Testis (tissue), 3 donors: ENCODE data around the gene LRRC45. TPM values are rescaled to one million over a fixed set of nuclear protein-coding genes. Genes with fewer than 3 reads are reported as not detected.

ENCODE experiments used
- DNase-seq: peaks from one replicate; pipeline ENCODE4 v3.0.0-alpha.2; 2019
- H3K27ac ChIP-seq, 2 donors: fragments of 200-600 bp; sonication (generic); one replicate each; pipeline ENCODE4 v1.5.1; 2019
- H3K27me3 ChIP-seq: fragments of 200-600 bp; sonication (generic); one replicate; pipeline ENCODE4 v1.5.1; 2019
- H3K36me3 ChIP-seq: fragments of 200-600 bp; sonication (generic); one replicate; pipeline ENCODE4 v1.5.1; 2017; ENCODE audit warnings: low read depth; ENCODE audit errors: missing control alignments
- H3K4me1 ChIP-seq: fragments of 200-600 bp; sonication (generic); one replicate; pipeline ENCODE4 v1.5.1; 2019
- H3K4me3 ChIP-seq, 2 donors: fragments of 200-600 bp; sonication (generic); one replicate each; pipeline ENCODE4 v1.5.1; 2017 to 2019
- H3K9me3 ChIP-seq: fragments of 200-600 bp; sonication (generic); one replicate; pipeline ENCODE4 v1.5.1; 2017
- CTCF ChIP-seq, 3 experiments: fragments of 450-650 bp in 2 of 3; fragments of 200-600 bp in 1 of 3; sonication (generic) in 1 of 3; IDR thresholded peaks; one replicate each; pipeline ENCODE4 v1.5.1; 2016 to 2019; ENCODE audit warnings: antibody characterized with exemption in 3 of 3, mild to moderate bottlenecking in 2 of 3, moderate library complexity in 1 of 3
- POLR2A ChIP-seq: fragments of 450-650 bp; IDR thresholded peaks from one replicate; pipeline ENCODE4 v1.6.1; 2017; ENCODE audit warnings: antibody characterized with exemption, mild to moderate bottlenecking, moderate library complexity
- WGBS, 2 donors: methylation state at CpG; one replicate each; pipeline ENCODE4 v1.1.5; 2018; 5-methylcytosine and 5-hydroxymethylcytosine counted together
- intact Hi-C: fragments of 100-400 bp; cut with DNase I; formaldehyde crosslinking; loops from one replicate; pipeline ENCODE4 v1.15.1; 2023; ENCODE audit warnings: low total_unique reads
- polyA plus RNA-seq: library from polyadenylated mRNA; stranded (reverse); fragments of 350-450 nt; fragmentation: Illumina TruSeq; extraction: RNeasy Lipid Tissue Mini Kit (QIAGEN cat#74804); gene quantifications from one replicate; pipeline ENCODE4 v1.2.3, GENCODE V29; 2014; ENCODE audit warnings: low read depth, low replicate concordance; ENCODE audit not compliant: insufficient read depth
- total RNA-seq, 2 donors: library from RNA; depleted of rRNA; stranded (reverse); fragments of >200 nt; gene quantifications; one replicate each; pipeline ENCODE4 v1.2.3, GENCODE V29; 2016

The LRRC45 gene
- total and polyA plus RNA-seq, 3 donors from 2014 or later: 5.7 to 12.8 (median 10.7) TPM

- peaks cover 11% of the 10 kb centered on the region for H3K4me1 ChIP-seq
- H3K9me3 ChIP-seq: no peaks in the 10 kb centered on the region
- H3K4me3 ChIP-seq: no peak overlapping the region
- H3K36me3 ChIP-seq: no peaks in the 10 kb centered on the region
- no peak for DNase-seq
- intact Hi-C loops: no loop called here
- H3K27me3 ChIP-seq: no peaks in the 10 kb centered on the region
- H3K27ac ChIP-seq: peak overlapping the region in 1 of 2 donors; percentile 78
- 75 to 85% methylated on average over 21 to 28 of the region's 28 CpGs for WGBS, 2 donors
- TF ChIP-seq POLR2A (no peak), CTCF (IDR thresholded peaks at IDR 0.05) (no peak)
Measured at GRCh38 chr17:82050152-82050760, 27.2 kb downstream of the LRRC45 start.

- Histone ChIP-seq H3K27me3 (no peaks in the 10 kb centered on the region), H3K36me3 (no peaks in the 10 kb centered on the region), H3K9me3 (no peaks in the 10 kb centered on the region), H3K4me3 (peak overlapping the region; percentile 72 to 78), H3K27ac (peak overlapping the region; percentile 42 to 78), H3K4me1 (peaks cover 11% of the 10 kb centered on the region)
- 10 to 45% methylated on average over 6 to 66 of the region's 79 CpGs for WGBS, 2 donors
- intact Hi-C loops: no loop called here
- TF ChIP-seq POLR2A (no peak), CTCF (IDR thresholded peaks at IDR 0.05) (no peak)
- DNase-seq: no peak
Measured at GRCh38 chr17:82050761-82051641, 27.9 kb downstream of the LRRC45 start.

GRCh38 chr17:82051776-82052637 lies 28.9 kb downstream of the LRRC45 start, which contains the start of the genes GPS1 and RFNG:
GPS1 (plus strand) TSS chr17:82051898; CDS start chr17:82051932, 34 bp downstream.
RFNG (minus strand) TSS chr17:82051811; CDS start chr17:82051766, 45 bp downstream.
- TF ChIP-seq CTCF (IDR thresholded peaks at IDR 0.05) (no peak), POLR2A (no peak)
- WGBS, 2 donors: 0 to 1% methylated on average over 2 to 59 of the region's 94 CpGs
- no peaks in the 10 kb centered on the region for H3K36me3 ChIP-seq

GRCh38 chr17:82052638-82053059 lies 29.5 kb downstream of the LRRC45 start:
- intact Hi-C loops: no loop called here
- Histone ChIP-seq H3K4me1 (peaks cover 11% of the 10 kb centered on the region), H3K4me3 (peak overlapping the region; percentile 62 to 78), H3K9me3 (no peaks in the 10 kb centered on the region), H3K27me3 (no peaks in the 10 kb centered on the region), H3K36me3 (no peaks in the 10 kb centered on the region), H3K27ac (no peak overlapping the region)
- 10 to 29% methylated on average over 9 to 19 of the region's 19 CpGs for WGBS, 2 donors
- DNase-seq: no peak
- TF ChIP-seq POLR2A: no peak
- TF ChIP-seq CTCF (IDR thresholded peaks at IDR 0.05): no peak

More at GRCh38 chr17:82051776-82052637, 28.9 kb downstream of the LRRC45 start, which contains the start of the genes GPS1 and RFNG:
- DNase-seq: peak; percentile 88
- peaks cover 11% of the 10 kb centered on the region for H3K4me1 ChIP-seq
- intact Hi-C loops: no loop called here
- peak within 1 kb of the TSS; percentile 42 to 78 for H3K27ac ChIP-seq
- peak within 1 kb of the TSS; percentile 72 to 78 for H3K4me3 ChIP-seq
- H3K27me3 ChIP-seq: no peaks in the 10 kb centered on the region
- H3K9me3 ChIP-seq: no peaks in the 10 kb centered on the region
